ENCODE data around the gene RRAS2.

DNA sequence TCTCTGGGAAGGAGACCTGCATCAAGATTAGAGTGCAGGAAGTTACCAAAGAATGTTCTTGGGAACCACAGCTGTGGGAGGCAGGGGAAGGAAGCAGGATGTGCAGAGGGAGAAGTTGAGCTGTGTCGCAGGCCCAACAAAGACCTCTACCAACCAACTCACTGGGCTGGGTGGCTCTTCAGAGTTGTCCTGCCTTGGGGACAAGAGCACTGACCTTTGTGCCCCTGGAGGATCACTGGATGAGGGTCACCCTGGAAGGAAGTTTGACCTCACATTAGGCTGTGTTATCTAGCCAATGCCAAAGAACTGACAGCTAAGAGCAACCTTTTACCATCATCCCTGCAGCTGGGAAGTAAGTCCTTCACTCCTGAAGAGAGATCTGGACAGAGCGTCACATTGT lies 130.6 kb downstream of the RRAS2 start:
- TF ChIP-seq POLR2AphosphoS5 (IDR thresholded peaks at IDR 0.05) (no peak), EP300 (IDR thresholded peaks at IDR 0.05) (no peak)
- TF ChIP-seq, protein P1, sequence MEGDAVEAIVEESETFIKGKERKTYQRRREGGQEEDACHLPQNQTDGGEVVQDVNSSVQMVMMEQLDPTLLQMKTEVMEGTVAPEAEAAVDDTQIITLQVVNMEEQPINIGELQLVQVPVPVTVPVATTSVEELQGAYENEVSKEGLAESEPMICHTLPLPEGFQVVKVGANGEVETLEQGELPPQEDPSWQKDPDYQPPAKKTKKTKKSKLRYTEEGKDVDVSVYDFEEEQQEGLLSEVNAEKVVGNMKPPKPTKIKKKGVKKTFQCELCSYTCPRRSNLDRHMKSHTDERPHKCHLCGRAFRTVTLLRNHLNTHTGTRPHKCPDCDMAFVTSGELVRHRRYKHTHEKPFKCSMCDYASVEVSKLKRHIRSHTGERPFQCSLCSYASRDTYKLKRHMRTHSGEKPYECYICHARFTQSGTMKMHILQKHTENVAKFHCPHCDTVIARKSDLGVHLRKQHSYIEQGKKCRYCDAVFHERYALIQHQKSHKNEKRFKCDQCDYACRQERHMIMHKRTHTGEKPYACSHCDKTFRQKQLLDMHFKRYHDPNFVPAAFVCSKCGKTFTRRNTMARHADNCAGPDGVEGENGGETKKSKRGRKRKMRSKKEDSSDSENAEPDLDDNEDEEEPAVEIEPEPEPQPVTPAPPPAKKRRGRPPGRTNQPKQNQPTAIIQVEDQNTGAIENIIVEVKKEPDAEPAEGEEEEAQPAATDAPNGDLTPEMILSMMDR (IDR thresholded peaks at IDR 0.05), result no peak
